HG03342 (cell line): ENCODE measurements around the gene BASP1.
"Not testable (repeated sequence)": the region's sequence is repeated elsewhere in the genome, so short reads cannot be mapped to it uniquely, and the experiment has no call there.

Experiments used
- ATAC-seq: cut with Tn5 transposase; IDR thresholded peaks from one replicate; pipeline ENCODE4 v1.9.1; 2021; ENCODE audit warnings: mild to moderate bottlenecking, moderate library complexity; ENCODE audit not compliant: unreplicated experiment

The BASP1 gene

DNA sequence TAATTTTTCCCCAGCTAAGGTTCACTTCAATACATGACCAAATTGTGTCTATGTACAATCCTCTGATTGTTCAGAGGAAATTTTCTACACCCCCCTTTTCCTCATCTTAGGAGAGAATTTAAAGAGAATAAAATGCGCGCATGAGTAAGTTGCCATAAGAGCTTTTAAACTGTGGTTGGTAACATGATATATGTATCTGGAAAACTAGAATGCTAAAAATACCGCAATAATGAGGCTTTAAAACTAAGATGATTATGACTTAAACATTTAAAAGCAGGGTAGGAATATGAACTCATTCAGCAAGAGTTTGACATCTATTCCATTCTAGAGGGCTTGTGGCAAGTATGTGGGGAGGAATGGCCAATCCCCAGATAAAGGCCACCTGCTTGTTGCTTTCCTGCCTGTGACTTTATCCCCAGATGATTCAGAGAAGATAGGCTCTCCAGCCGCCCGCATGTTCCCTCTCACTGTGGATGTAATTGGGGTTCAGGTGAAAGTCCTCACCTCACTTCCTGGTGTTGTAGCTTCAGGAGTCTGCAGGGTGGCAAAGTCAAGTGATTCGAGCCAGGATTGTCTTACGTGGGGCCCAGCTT, 26.5 kb upstream of the BASP1 start:
- ATAC-seq: no peak

DNA sequence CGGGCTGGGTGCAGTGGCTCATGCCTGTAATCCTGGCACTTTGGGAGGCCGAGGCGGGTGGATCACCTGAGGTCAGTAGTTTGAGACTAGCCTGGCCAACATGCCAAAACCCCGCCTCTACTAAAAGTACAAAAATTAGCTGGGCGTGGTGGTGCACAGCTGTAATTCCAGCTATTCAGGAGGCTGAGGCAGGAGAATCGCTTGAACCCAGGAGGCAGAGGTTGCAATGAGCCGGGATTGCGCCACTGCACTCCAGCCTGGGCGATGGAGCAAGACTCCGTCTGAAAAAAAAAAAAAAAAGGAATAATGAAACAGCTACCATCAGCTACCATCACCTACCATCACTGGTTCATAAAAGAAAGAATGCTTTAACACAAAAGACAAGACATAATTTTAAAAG, 25.9 kb upstream of the BASP1 start:
- not testable (repeated sequence) for ATAC-seq

DNA sequence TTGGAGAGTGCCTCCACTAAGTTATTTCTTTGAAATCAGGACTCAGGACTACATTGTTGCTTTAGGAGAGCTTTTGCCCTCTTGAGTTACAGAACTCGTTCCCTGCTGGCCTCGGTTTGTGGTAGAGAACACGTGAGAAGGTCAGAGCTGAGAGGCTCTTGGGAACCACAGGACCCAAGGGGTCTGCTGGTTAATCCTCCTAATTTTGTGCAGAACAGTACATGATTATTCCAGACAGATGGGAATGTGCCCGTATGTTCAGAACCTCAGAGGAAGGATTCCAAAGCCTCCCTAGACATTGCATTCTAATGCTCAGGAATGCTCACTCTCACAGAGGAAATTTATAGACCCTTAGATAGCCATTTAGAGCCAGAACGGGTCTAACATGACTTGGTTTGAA, 25.2 kb upstream of the BASP1 start:
- ATAC-seq: no peak

DNA sequence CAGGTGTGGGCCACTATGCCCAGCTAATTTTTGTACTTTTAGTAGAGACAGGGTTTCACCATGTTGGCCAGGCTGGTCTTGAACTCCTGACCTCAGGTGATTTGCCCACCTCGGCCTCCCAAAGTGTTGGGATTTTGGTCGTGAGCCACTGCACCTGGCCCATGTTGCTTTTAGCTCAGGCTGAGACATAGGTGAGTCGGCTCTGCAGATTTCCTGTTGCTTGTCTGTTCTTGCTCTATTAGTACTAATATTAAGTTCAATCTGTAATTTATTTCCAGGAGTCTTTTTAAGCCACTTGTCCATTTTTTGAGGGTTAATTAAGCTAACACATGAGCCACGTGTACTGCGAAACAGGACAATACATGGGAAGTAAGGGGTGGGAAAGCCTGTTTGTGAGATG, 21.4 kb upstream of the BASP1 start:
- ATAC-seq: no peak

DNA sequence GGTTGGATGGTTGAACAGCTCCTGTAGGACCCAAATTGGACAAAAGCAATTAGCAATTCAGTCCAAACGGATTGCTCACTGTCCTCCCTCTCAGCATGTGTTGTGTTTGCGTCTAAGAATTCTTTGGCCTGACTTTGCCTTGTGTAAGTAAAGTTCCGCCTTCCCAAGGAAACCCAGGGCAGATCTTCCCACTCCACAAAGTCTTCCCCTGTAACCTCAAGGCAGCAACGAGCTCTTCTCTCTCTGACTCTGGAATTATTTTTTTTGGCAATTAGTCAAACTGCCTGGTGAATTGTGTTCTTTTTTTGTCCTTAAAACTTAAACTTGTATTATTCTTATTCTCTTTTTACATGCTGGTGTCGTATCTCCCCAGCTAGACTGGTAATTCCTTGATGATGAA, 20.7 kb upstream of the BASP1 start:
- ATAC-seq: no peak

DNA sequence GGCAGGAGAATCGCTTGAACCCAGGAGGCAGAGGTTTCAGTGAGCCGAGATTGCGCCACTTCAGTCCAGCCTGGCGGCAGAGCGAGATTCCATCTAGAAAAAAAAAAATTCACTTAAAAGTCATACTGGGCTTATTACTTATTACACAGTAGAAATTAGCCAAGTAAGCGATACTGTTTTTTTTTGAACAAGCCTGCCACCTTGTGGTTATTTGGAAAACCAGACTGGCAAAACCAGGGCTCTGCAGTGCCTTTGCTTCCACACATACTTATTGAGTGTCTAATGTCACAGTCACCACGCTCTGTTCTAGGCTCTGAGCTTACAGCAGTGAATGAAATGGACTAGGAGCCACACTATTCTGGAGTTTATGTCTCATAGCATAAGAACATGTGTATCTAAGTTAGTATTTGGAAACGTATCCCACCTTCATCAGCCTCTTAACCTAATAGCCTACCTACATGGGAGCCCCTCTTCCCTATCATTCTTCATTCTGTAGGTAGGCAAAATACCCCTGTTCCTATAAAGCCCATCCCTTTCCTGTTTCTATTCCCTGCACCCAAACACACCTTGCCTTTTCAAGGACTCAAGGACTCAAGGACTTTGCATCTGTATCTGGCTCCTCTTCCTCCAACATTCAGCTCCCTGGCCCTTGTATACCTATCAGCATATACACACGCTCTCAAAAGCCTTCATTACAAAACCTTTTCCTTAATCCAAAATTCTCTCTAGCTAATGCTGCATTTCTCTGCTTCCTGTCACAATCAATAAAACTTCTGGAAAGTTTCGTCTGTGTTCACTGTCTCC, 13.9 kb upstream of the BASP1 start:
- peak; percentile 86 for ATAC-seq

DNA sequence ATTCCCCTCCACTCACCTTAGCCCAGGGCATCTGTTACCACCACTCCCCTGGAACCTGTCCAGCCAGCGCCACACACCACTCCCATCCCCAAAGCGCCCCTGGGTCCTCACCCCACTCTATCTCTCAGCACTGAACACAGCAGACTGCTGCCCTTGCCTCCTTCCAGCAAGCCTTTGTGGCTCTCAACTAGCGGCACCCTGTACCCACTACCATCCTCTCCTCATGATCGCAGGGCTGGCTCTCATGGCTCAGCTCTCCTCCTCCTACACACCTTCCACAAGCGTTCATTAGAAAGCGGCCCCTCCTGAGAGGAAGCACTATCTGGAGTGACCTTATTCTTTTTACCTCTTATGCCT, 13.3 kb upstream of the BASP1 start:
- ATAC-seq: no peak

DNA sequence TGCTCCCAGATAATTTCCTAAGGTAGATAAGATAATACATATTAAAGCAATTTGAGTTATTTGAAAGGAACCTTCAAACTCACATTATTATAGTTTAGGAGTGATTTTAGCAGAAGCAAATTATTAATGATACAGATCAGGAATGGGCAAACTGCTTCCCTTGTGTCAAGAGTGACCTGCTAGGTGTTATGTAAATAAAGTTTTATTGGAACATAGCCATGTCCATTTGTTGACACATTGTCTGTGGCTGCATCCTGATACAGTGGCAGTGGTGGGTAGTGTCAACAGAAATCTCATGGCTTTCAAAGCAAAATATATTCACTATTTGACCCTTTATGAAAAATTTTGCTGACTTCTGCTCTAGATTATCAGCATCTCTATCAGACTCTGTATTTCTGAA, 11.4 kb upstream of the BASP1 start:
- ATAC-seq: no peak

DNA sequence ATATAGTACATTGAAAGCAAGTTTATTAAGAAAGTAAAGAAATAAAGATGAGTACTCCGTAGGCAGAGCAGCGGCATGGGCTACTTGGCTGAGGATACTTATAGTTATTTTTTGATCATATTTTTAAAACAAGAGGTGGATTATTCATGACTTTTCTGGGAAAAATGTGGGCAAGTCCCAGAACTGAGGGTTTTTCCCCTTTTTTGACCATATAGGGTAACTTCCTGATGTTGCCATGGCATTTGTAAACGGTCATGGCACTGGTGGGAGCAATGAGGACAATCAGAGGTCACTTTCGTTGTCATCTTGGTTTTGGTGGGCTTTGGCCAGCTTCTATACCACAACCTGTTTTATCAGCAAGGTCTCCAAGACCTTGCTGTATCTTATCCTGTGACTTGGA, 5.2 kb upstream of the BASP1 start:
- ATAC-seq: no peak

DNA sequence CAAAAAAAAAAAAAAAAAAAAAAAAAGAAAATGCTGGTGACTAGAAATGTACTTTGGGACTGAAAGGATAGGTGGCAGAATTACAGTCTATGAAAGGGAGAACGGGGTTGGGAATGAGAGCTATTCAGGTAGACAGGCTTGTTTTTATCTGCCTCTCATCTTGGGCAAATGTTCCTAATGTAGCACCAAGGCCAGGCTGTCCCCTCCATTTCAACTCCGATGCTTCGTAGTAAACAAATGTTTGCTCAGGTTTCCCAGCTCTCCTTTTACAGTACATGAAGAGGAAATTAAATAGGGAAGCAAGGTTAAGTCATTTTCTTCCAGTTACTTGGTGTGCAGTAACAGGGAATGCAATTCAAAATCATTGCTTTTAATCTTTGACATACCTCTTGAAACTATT, 4.4 kb upstream of the BASP1 start:
- no peak for ATAC-seq

DNA sequence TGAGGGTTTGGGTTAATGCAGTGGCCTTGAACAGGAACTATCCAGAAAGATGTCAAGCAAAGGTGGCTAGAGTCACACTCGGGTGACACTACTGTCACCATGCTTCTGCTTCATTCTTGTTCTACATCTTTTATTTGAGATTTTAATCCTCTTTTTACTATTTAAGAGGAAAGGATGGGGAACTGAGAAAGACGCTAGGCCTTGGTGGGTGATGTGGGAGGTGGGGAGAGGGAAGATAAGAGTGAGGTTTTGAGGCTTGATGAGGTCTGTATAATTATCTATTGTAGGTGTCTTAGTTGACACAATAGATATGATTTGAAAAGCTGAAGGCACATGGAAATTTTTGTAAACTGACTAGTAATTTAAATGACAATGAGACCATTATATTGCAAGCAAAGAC, 3.5 kb upstream of the BASP1 start:
- no peak for ATAC-seq

DNA sequence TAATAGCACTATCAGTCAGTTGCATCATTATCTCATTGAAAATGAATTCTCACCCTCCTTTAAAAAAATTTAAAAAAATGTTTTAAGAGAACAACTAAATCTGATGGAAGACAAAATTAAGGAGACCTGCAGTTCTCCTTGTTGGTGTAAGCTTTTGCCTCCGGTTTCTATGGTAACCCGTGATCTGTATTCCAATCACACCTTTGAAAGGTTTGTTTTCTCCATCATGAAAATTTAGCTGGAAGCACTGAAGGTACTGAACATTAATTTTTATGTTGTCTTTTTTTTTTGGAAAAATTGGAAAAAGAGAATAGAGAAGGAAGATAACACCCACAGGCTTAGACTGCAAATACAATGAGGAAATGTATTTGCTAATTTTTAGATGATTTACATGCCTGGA, 2.5 kb upstream of the BASP1 start:
- no peak for ATAC-seq

DNA sequence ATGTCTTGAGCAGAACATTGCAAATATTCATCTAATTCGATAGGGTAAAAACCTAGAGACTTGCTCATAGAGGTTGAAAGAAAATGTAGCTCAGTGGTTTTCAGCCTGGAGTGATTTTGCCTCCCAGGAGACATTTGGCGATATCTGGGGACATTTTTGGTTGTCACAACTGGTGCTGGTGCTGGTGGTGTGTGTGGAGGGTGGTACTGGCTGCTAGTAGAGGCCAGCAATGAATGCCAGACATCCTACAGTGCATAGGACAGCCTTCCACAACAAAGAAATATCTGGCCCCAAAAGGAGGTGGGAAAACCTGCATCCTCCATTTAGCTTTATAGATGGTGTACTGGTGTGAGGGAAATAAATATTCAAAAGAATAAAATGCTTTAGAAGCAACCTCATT, 2.1 kb upstream of the BASP1 start:
- no peak for ATAC-seq

DNA sequence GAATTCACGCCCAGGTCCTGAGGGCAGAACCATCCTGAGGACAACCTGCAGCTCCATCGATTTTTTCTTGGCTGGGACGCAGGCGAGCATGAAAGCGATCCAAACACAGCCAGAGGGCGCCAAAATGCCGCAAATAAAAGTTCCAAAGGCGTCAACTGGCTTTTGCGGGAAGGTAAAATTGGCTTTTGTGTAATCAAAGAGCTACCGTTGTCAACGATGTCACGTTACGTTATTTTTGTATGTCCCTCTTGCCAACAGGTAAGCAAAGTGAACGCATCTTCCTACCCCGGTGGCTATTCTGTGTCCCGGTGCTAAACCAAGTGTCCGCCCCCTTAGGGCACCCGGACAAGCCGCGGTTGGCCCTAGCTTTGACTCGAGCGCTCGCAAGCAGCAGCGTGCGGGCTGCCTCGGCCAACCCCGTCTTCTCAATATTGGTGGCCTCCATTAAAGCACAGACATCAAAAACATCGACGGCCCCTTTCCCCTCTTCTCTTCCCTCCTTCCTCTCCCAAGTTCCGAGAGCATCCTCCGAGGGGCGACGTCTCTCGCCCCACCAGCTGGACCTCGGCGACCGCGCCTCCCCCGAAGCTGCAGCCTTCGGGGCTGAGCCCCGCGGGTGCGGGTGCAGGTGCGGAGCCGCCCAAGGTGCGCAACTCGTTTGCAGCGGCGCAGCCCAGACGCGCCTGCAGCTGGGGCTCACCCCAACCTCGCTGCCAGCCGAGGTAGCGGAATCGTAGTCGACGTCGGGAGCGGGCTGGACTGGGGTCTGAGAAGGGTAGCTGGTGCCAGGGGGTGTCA, 1.1 kb upstream of the BASP1 start:
- ATAC-seq: peak; percentile 49

DNA sequence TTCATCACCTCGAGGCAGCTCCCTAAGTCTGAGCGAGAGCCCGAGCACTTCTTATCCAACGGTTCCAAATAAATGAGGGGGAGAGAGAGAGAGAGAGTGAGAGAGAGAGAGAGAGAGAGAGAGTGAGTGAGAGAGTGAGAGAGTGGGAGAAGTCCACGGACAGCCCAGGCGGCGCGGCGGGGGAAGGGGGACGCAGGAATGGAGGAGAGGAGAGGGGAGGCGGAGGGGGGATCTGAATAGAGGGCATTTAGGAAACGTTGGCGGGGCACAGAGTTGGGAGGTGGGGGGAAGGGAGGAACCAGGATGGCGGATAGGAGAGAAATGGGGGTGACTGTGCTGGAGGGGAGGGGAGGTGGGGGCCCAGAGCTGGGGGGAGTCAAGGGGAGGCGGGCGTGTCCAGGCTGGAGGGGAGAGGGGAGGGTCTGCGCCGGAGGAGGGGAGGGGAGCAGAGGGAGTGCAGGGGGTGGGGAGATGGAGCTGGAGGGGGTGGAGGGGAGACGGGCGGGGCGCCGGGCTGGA, 398 bp upstream of the BASP1 start:
- ATAC-seq: no peak

DNA sequence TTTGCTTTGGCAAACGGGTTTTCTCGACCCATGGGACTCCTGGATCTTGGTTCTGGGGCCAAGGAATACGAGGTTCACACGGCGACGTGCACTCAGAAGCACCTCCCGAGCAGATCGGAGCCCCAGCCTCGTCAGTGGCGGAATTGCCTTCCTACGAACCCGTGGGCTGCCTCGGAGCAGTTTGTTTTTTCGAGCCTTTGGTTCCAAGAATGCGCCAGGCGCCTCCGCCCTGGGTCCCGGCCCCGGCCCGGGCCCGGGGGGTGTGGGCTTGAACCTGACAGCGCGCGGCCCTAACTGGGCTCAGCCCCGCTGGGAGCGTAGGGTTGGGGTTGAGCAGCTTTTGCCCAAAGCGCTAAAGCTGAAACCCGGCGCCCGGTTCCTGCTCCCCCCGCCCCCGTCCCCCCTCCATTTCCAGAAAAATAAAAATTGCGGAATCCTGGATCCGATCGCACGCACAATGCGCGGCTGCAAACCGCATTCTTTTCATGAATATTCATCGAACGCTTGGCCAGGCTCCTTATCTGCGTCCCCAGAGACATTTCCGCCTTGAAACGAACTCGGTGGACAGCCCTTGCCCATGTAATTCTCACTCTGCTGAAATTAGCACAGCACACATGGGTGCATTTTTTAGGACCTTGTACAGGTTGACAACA, 1.0 kb downstream of the BASP1 start:
- ATAC-seq: no peak

DNA sequence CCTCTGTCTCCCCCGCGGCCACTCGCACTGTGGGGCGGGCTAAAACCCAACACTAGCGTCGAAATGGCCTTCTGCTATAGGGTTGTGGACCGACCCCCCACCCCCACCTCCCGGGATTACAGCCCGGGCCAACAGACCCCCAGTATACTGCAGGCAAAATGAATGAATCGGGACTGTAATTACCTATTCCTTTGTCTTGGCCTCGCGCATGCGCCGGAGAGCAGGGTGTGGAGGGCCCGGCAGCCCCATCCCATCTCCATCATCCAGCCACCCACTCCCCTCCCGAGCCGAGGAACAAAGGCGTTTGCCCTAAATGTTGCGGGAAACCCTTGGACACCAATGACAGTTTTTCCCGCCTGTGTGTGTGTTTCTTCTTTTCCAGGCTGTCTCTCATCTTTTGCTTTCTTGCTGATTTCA, 1.6 kb downstream of the BASP1 start:
- ATAC-seq: no peak

DNA sequence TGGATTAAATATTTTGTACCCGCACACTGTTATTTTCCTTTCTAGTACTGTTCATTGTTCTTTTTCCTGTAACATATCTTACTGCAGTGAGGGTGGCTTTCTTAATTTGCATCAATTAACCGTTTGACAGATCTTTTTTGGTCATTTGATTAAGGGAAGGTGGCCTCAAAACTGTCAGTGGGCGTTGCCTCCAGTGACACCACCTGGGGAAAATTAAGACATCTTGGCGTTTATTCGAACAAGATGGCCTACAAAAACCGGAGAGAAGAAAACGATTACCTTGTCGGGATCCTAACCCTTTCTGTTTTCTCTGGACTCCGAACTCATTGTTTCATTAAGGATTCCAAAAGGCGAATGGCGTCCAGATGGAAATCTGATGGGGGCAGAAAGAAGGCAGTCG, 2.0 kb downstream of the BASP1 start:
- ATAC-seq: no peak

DNA sequence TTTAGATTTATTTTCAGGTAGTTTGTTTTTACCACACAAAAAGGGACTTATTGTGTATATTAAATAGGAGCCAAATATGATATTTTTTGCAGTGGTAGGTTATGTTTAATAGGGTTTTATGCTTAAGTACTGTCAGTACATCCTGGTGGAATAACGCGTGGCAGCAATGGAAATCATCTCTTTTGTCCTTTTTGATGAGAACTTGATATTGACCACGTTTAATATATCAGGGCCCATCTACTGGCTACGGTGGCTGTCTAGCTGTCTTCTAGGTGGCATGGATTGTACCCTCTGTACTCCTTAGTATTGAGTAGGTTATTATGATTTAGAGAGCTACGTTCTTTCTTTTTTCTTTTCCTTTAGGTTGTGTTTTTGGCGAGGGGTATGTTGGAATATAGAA, 2.6 kb downstream of the BASP1 start:
- no peak for ATAC-seq

DNA sequence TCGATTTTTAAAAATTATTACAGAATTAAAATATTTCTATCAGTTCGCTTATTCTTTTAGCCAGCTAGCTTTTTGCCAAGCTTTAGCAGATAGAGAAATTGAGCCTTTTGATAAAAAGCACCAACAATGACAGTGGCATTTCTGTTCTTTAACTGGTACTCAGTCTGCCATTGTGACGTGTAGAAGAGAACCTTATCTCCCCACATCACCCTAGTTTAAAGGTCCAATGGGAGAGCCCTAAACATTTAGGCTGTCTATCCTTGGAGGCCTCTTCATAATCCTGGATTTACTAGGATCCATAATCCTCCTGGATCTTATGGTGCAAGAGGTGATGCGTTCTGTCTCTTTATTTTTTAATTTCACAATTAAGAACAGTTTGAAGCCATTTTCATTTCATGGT, 3.0 kb downstream of the BASP1 start:
- ATAC-seq: no peak

DNA sequence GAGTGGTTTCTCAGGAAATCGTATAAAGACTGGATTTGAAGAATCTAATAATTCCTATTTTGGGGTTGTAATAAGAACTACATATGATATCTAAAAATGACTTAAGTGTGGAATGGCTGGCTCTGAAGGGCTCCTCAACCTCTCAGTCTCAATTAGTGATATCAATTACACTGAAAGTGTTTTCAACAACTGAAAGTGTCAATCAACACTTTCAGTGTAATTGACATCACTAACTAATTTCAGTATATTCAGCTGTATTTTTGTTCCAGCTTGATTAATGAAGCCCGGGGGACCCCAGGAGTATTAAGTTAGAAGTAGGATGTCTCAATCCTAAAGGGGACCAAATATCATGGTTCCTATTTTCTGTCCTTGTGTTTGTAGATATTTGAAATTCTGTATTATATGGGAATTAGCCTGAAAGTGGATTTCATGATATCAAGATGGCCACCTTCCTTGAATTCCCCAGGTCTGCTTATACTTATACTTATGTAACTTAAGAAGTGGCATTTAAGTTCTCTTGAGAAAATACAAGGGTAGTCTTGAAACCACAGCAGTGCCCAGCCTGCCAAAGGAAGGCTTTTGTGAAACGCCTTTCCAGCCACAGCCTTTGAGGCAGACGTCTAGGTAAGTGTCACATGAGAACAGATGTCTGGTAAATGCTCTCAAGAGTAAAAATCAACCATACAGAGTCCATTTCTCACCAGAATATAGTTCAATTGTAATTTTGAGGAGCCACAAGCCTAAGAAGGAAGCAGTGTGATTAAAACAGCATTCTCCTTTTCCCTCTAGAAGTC, 4.6 kb downstream of the BASP1 start:
- ATAC-seq: no peak
